ENCODE measurements around the gene PI16.
"Not testable (repeated sequence)": the region's sequence is repeated elsewhere in the genome, so short reads cannot be mapped to it uniquely, and the experiment has no call there.

Gene PI16

DNA sequence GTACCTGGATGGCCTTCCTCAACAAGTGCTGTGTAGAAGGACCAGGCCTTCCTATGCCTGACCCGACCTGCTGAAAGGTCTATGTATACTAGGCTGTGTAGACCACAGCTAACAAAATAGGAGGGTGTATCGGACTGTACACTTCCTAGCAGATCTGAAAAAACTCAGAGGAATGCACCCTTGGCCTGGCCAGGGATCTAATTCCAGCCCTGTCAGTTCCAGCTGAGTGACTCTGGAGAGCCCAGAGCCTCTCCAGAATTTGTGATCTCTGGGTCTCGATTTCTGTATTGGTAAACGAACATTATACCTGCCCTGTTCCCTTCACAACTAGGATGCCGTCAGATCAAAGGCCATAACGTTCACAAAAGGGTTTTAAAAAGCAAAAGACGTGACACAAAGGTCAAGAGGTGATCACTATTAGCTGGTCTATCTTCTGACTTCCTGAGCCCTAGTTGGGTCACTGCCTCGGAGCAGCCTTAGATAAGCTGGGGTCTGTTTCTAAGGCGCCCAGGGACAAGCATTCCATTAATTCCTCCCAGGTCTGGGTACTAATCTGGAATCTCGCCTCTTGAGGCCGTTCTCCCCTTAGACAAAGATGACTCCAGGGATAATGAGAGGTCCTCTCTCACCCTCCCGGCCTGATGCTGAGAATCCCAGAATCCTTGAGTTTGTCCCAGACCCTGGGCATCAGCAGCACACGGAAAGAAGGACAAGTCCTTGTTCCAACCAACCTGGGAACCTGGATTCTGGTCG is 17.6 kb downstream of the PI16 start:
- in situ Hi-C loops (cut with MboI; ENCODE audit: low sequenced_read_pairs): no loop called here

DNA sequence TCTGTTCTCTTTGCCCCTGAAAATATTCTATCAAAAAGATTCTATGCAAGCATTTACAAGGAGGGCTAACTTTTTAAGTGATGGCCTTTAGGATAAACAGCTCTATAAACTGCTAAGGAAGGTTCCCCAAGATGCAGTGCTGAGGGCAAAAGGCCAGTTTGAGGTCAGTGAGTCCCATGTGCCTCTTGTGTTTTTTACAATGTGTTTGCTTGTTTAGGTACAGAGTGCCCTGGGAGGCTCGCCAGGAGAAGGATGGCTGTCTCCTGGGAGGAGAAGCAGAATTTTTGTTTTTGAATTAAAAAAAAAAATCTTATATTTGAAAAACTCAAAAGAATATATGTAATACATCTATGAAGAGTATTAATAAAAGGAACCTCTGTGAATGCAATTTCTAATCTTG is 18.7 kb downstream of the PI16 start:
- in situ Hi-C loops (cut with MboI; ENCODE audit: low sequenced_read_pairs): no loop called here

DNA sequence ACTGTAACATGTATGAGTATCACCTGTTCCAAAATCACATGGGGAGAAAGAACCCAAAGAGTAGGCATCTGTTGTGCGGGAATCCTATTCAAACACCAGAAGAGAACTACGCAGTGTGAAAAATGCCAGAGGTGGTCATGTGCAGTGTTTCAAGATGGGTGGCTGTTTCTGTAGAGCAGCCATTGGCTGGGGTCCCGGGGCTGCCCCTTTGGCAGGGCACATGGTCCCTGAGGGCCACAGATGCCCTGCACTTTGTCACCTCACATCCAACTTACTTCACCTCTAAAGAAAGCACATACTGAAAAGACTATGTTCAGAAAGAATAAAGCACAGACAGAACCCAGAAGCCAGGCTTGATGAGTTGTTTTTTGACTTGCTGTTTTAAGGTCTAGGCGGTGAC is 19.1 kb downstream of the PI16 start:
- in situ Hi-C loops (cut with MboI; ENCODE audit: low sequenced_read_pairs): no loop called here

DNA sequence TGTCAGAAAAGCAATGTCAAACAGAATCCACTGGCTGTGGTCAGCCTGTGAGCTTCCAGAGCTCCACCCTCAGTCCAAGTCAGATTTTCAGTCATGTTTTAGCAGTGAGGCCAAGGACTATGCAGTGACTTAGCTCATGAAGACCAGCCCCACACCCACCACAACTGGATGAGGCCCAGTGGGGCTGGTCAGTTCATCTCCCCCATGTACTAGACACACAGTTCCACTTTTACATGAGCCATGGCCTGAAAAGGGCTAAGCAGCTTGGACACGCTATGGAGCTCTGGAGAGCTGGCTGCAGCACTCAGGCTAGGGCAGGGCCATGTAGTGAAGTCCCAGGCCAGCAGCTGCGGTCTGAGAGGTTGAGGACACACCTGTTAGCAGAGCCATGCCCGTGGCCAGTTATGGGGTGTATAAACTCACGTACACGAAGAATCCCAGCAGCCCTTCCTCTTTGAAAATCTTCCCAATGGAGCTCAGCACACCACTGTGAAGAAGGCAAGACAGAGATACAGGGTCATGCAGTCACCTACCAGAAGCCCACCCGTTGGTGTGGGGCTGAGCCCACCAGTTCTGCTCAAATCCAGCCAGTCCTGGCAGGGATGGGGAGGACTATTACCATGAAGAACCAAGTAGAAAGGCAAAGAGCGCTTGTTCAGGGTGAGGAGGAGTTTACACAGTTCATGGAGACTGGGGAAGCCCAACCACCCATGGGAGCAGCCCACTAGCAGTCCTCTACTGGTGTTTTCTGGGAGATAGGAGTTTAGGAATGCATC is 20.9 kb downstream of the PI16 start:
- in situ Hi-C loops (cut with MboI; ENCODE audit: low sequenced_read_pairs): no loop called here

DNA sequence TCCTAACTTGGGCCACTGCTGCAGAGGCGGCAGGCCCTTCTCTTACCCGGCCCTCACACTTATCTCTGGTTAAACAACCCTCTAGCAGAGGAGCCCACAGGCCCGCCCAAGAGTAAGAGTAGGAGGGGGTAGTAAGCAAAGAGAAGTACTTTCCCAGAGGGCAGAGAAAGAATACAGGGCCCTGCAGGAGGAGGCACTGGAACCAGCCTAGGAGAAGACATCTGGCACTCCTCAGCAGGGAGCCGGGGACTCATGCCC is 21.4 kb downstream of the PI16 start:
- in situ Hi-C loops (cut with MboI; ENCODE audit: low sequenced_read_pairs): no loop called here

DNA sequence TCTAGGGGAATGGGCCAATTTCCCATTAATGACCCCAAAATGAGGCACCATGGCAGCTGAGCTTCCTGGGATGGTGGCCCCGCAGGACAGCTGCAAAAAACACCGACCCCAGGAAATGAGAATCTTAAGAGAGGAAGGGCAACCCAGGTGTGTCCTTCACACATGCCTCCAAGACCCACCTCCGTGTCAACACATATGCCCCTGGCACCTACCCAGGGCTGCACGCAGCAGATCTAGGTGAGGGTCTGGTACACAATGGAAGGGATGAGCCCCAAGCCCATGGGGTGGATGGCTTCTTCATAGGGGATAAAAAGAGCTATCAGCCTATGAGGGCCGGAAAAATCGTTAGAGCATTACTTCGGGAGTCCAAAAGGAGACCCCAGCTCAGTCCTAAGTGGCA is 22.0 kb downstream of the PI16 start:
- in situ Hi-C loops (cut with MboI; ENCODE audit: low sequenced_read_pairs): no loop called here

DNA sequence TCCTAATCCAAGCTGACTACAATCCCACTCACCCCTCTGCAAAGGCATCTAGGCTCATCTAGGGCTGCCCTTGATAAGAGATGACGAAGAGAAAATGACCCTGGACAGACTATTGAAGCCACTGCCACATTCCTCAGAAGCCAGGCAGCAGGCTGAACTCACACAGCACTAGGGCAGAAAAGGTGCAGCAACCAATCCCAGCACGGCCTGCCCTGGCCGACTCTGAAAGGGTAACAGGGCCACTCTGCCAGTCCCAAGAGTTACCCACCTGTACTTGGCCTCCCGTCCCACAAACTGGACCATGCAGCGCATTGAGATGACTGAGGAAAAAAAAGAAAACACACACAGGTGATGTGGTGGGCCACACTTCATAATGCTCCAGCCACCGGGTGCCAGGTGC is 22.4 kb downstream of the PI16 start:
- in situ Hi-C loops (cut with MboI; ENCODE audit: low sequenced_read_pairs): no loop called here

DNA sequence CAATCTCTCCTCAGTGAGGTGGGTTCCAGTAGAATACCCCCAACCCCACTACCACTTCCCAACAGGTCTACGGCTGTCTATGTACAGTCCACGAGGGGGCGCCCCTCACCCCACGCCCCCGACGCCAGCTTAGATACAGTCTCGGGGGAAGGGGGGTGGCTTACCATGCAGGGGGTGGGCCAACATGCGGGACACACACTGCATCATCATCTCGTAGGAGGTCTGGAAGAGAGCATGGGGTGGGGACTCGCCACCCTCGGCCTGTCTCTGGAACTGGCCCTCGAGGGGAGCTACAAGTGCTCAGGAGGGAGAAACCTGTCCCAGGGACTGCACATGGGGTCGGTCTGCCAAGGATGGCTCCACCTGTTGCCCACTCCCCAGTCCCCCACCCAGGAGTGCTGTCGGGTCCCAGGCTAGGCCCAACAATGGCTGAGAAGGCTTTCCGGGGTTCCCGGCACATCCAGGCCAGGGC is 23.0 kb downstream of the PI16 start:
- in situ Hi-C loops (cut with MboI; ENCODE audit: low sequenced_read_pairs): no loop called here

DNA sequence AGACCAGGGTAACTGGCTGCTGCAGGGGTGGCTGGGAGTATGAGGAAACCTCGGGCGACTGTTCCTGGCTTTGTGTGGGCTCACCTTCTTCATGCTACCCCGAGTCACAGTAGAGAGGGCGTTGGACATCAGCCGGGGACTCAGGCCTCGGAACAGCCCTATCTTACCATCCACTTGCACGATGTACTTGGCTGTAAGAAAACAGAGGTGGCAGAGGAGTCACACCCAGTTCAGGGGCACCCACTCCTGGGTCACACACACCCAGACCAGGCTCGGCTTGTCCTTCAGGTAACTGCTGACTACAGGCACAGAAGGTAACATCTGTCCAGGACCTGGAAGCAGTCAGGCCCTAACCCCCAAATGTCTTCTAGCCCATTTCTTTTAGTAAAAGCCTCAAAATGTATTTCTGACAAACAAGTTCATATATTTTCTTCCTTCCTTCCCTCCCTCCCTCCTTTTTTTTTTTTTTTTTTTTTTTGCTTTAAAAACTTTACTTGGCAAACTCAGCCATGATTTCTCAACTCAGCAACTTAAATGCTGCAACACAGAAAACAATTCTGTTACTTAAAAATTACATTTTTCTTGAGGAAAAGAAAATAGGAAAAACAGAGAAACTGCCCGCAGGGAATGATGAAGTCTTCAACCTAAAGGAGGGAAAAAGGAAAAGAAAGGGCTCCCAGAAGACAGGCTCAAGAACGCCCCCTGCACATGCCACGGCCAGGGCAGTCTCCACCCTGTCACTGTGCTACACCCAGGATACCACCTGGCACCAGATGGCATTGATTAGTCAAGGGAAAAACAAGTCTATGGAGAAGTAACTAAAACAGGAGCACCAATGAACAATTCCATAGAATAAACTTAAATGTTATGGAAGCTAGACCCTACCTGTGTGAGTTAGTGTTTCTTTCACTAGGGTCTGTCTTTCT is 24.1 kb downstream of the PI16 start:
- in situ Hi-C loops (cut with MboI; ENCODE audit: low sequenced_read_pairs): no loop called here

DNA sequence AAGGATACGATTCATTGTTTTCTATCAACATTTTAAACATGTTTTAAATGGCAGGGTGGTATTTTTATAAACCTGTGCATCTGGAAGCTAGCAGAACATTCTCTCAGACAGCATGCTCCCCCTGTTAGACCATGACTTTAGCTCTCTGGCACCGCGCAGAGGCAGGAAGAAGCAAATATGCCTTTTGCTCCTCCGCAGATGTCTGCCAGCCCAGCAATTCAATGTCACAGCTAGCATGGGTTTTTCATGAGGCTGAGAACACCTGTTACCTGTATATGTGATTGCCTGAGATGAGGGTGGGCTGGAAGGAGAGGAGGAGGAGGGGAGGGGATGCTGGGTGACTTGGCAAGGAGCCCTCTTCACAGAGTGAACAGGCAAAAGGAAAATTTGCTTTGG is 24.8 kb downstream of the PI16 start:
- in situ Hi-C loops (cut with MboI; ENCODE audit: low sequenced_read_pairs): no loop called here

DNA sequence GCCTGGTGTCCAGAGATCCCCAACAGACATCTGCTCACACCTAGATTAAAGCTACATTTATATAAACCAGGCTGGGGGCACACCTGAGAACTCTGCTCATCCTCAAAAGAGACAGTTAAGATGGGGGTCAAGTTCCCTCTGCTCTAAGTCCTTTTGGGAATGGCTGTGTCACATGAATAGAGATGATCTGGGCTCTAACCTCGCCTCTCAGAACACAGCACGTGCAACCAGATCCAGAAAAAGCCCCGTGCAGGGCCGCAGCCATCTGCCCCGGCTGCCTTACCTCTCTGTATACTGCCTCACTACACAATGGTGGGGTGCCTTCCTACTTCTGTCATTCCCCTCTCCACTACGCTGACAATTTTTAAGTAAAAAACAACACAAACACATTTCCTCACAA is 25.6 kb downstream of the PI16 start:
- in situ Hi-C loops (cut with MboI; ENCODE audit: low sequenced_read_pairs): no loop called here

DNA sequence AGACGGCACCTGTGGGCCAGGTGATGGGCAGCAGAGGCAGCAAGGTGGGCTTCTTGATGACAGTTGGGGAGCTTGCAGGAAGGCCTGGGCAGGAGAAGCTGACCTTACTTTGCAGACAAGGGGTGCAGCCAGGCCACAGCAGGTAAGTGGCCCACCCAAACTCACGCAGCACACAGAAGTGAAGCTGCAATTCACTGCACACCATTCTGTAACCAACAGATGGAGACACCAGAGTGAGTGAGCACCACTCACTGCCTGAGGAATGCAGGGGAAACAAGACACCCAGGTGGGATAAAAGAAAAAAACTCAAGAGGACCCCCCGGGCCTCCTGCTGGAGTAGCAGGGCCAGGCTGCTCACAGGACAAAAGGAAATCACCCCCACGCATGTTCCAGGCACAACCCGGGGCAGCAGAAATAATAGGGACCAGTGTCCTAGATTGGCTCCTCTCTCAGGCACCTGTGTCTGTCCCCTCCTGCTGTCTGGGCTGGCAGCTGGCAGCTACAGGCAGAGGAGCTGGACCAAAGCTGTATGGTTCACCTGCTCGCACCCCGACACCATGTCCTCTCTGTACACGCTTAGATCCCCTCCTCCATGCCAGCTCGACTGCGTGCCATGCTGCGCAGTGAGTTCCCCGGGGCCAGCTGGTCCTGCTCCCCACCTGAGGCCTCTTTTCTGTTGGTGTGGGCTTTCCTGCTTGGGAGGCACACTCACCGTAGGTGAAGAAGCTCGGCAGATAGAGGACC is 26.5 kb downstream of the PI16 start:
- in situ Hi-C loops (cut with MboI; ENCODE audit: low sequenced_read_pairs): no loop called here

DNA sequence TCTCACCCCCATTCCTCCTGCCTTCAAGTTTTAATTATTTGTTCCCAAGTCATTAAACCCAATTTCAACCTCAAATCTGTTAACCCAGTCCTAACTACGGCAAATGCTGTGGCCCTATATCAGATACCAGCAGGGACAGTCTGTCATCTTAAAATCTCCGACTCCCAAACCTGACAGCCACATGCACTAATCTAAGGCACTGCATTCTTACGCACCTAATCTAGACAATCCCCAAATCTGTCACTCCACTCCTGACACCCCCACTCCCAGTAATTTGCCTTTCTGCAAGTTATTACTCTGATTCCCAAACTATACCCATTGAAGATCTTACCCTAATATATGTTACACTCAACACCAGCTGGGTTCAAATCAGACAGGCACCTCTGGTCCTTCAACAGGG is 29.0 kb downstream of the PI16 start:
- in situ Hi-C loops (cut with MboI; ENCODE audit: low sequenced_read_pairs): no loop called here

DNA sequence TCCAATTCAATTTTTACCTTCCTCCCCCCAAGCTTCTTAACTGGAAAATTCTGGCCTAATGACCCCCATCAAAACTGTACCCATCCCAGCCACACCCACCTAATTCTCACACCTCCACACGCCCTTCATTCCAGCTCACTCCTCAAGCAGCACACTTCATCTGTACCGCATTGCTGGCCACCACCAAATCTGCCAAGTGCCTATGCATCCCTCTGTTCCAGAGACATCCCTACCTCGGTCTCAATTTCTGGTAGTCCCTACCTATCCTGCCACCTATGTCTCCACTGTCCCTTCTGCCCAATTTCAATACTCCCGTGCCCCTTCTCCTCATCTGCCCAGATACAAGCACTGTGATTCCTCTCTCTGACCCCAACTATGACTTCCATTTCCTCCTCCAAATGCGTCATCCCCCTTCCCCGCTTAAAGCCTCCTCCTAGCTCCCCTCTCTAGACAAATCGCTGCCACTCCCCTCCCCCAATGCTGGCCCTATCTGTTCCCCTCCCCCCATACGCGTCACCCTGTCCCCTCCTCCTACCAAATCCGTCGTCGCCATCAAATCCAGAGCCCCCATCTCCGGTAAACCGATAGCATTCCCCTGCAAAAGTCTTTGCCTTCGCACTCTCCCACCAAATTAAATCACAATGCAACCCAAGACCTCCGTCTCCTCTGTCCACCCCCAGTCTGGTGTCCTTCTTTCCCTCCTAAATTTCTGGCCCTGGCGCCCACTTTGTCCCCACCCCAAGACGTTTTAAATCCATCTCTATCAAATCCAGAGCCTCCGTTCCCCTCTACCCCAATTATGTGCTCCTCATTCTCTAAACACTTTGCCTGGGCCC is 30.3 kb downstream of the PI16 start:
- in situ Hi-C loops (cut with MboI; ENCODE audit: low sequenced_read_pairs): no loop called here

DNA sequence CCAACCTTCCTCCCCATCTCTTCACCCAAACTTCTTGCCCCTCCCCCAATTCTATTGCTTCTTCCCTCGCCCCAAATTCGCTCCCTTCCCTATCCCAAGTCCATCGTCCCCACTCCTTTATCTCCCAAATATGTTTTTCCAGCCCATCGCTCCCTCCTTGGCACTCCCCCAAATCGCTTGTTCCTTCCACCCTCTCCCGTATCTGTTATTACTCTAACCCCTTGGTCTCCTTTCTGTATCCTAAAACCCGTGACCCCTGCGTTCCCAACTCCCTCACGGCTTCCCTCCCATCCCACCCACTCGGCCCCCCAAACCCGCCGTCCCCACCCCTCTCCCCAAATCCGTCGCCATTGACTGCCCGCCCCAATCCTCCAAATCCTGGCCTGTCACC is 30.9 kb downstream of the PI16 start:
- in situ Hi-C loops (cut with MboI; ENCODE audit: low sequenced_read_pairs): no loop called here

DNA sequence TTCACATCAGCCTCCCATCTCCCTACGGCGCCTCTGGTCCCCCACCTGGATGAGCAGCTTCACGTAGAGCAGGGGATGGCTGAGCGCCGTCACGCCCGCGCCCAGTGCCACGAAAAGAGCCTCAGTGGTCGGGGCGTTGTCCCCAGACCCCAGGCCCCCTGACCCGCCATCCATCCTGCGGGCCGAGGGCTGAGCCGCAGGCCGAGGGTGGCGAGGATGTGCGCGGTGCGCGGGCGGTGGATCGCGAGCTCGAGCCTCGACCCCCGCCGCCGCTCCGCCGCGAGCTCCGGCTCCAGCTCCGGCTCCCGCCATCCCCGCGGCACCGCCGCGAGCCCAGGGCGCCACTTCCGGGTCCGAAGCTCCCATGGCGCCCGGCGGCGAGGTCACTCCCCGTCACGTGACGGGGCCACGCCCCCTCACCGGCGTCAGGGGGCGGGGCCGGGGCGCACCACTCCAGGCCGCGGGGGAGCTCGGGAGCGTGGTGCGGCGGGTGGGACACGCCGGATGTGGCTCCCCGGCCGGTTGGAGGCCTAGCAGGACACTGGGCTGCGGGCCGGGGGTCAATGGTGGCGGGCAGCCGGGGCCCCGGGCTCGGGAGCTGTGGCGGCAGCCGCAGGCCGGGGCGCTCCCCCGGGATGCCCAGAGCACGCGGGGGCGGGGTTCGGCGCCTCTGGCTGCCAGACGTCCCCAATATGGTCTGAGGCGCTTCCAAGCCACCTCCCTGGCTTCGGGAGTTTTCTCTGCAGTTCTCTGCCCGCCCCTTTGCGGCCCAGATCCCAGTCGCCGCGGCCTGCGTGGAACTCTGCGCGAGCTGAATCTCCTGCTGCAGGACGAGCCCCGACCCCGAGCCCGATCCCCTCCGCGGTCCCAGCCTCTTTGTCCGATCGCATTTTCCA is 31.5 kb downstream of the PI16 start, which contains the start of gene MTCH1:
Gene MTCH1 (minus strand): TSS at position 389 of the 896 bp plus-strand sequence. CDS start 23 bp downstream, at position 366.
- in situ Hi-C loops (cut with MboI; ENCODE audit: low sequenced_read_pairs): no loop called here

DNA sequence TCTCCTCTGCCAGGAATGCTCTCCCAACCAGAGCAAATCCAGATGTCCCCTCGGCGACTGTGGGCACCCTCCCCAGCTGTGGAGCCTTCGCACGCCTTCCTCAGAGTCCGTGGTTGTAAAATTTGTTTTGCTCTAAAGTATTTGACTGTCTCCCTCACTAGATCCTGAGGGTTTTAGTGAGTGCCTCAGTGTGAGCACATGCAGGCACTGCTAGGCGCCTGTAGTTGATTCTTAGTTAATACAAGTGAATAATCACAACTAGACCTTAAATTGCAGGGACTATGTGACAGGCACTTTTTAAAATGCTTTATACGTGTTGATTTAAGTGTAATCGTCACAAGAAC is 32.1 kb downstream of the PI16 start:
- in situ Hi-C loops (cut with MboI; ENCODE audit: low sequenced_read_pairs): no loop called here

DNA sequence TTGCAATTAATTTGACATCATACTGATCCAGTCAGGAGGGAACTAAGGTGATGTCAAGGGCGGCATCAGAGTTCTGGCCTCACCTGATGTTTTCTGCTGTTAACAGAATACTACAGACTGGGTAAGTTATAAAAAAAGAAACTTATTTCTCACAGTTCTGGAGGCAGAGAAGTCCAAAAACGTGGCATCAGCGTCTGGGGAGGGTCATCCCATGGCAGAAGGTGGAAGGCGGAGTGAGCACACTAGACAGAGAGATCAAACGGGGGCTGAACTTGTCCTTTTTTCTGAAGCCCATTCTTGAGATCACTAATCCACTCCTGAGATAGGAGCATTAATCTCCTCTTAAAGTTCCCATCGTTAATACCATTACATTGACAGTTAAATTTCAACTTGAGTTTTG is 34.7 kb downstream of the PI16 start:
- in situ Hi-C loops (cut with MboI; ENCODE audit: low sequenced_read_pairs): no loop called here

DNA sequence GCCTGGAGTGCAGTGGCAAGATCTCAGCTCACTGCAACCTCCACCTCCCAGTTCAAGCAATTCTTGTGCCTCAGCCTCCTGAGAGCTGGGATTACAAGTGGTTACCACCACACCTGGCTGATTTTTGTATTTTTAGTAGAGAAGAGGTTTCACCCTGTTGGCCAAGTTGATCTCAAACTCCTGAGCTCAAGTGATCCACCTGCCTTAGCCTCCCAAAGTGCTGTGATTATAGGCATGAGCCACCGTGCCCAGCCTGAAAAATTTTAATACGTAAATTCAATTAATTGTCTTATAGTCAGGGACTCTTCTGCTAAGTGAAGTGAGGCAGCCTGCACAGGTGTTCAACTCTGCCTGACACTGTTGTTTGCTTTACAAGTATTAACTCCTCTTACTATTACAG is 35.9 kb downstream of the PI16 start:
- in situ Hi-C loops (cut with MboI; ENCODE audit: low sequenced_read_pairs): not testable (repeated sequence)

All from HL-60/S4 treated with retinoic acid at 250 ng/mL for 4 days and 3 days (cell line).